HG03108 (cell line): Measurements from ENCODE around the gene LHFPL6.

Experiments
- ATAC-seq: cut with Tn5 transposase; IDR thresholded peaks from one replicate; pipeline ENCODE4 v1.9.1; 2021; ENCODE audit warnings: moderate library complexity; ENCODE audit not compliant: unreplicated experiment

The LHFPL6 gene

DNA sequence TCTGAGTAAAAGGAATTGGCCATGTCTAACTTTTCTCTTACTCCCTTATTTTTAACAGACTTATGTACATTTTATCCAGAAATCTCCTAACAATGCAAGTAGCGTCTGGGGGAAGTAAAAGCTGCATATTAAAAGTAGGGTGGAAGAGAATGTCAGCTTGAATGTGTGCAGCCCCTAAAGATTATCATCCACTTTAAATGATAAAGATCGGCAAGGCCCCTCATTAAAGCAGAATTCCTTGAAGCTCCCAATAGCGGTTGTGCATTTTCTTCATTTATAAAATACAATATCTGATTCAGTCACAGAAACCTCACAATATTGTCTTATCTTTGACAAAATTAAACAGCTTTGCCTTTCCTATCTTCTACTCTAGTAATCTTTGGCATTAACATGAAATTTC, 184.6 kb downstream of the LHFPL6 start:
- no peak for ATAC-seq

DNA sequence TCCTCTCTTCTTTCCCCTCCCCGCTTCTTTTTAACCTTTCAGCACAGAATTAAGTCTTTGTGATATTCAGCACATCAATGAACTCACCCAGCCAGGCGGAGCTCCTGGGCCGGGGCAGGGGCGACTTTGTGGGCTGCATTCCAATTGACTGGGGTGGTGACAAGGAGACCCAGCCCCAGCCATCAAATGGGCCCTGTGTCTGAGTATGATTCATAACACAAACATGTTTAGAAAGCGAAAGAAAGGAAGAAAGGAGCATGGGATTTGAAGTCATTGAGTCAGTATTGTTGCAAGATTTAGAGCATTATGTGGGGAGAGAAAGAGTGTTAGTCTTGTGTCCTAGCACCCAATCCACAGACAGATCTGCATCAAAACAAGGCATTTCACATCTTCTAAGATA, 185.3 kb downstream of the LHFPL6 start:
- no peak for ATAC-seq

DNA sequence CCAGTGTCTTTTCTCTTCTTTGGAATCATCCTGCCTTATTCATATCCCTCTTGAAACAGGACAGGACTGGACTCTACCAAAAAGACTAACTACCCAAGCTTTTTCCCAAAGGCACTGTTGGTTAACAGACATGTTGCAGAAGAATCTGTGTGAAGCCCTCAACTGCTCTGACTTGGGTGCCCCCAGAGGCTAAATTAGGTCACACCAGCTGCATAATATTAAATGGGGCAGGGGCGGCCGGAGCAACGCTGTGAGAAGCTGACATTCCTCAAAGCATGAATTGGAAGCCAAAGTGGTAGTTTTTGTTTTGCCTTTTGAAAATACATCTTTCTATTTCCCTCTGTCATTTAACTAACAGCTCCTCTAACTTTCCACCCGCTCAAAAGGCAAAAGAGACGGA, 185.9 kb downstream of the LHFPL6 start:
- ATAC-seq, result no peak

DNA sequence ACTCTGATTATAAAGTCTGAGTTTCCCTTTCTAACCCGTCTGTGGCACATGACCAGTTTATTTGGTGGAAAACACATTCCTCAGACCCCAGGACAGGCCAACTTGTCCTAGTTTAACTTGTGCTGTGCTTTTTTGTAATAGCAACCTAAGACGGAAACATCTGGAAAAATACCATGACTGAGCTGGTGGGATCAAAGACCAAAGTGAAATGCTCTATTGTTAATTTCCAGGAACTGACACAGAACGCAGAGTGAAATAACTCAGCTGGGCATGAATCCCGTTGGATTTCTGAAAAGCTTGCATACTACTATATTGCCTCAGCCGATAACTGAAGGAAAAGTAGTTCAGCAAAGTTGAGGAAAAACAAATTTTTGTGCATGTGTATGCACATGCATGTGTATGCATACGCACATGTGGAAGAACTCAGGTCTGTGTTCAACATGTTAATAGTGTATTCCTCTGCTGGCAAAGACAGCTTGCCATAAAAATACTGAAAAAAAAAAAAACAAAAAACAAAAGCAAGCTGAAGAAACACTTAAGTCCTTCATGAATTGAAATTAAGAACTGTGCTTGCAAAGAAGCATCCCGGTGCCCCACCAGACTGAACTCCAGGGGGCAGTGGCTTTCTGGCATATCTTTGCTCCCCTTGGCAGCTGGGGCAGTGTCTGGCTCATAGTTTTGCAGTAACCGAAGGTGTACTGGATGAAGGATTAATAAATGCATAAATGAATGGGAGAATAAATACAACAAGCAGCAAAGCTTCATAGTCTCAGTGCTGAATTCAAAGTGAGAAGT, 187.8 kb downstream of the LHFPL6 start:
- no peak for ATAC-seq

DNA sequence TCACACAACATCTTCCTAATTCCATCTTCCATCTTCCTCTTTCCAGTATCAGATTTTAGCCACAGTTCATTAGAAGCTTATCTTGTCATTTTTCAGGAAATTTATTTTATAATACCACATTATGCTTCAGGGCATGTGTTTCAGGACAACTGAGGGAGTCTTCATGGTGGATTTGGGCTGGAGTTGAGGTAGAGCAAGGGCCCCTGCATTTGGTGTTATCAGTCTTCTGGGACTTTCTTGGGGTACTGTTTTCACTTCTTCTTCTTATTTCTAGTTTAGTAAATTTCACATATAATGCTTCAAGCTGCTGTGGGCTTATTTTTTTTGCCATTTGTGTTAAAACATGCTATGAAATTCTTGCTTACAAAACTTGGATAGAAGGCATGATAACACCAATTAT, 188.7 kb downstream of the LHFPL6 start:
- no peak for ATAC-seq

DNA sequence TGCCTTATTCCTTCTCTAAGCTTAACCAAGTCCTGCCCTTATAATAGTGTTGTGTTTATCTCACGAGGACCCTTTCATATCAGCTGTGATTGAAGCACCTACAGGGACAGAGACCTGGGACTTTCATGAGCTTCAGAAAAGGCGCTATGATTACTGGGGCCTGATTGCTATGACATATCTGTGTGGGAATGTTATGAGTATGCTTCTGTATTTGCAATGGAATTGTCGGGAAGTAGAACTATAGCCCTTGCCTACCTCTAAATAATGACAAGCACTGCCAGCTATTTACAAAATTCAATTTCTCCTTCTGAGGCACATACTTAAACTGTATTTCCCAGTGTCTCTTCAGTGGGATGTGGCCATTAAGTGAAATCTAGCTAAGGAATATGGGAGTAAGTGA, 191.5 kb downstream of the LHFPL6 start:
- ATAC-seq, result no peak

DNA sequence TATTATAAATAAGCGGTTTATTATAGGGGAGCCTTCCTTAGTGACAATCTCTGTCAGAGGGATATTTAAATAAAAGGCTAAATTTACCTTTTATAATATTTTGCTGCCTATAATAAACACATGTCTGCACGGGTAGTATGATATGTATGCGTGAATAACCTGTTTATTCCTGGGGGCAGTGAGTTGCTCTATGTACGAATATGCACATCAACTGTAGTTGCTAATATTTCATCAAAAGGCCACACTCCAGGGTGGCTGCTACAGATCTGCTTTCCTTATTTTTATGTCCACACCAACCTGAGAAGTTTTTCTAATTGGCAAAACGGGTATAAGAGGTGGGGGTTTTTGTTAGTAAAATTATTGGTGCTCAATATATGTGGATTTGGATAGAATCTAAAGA, 192.0 kb downstream of the LHFPL6 start:
- ATAC-seq, result no peak

DNA sequence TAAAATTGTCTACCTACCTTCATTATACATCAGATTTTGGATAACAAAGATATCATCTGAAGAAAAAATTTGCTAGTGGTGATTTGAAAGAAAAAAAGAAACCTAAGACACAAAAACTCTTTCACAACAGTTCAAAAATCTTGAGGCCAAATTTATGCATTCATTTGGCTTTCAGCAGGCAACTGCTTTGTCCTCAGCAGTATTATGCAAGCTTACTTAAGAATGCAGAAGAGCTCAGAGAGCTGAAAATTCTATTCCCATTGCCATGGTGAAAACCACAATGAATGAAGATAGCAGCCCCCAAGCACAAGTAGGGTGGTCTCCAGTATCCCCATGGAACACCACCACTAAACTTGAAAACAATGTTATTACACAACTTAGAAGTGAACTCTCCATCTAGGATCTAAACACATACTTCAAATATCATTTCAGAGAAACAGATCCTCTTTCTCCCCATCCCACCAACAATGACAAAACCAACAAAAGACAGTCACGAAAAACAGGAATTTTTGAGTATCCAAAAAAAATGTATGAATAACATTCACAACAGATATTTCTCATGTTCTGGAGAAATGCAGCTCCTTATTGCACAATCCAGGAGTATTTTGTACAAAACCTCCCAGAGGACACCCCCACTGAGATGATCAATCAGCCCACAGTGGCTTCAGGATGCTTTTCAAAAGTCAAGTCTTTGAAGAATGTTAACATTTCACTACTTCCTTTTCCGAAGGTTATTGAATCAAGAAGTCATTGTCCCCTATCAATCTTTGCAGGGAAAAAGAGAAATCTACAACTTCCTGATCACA, 192.7 kb downstream of the LHFPL6 start:
- ATAC-seq, result no peak

DNA sequence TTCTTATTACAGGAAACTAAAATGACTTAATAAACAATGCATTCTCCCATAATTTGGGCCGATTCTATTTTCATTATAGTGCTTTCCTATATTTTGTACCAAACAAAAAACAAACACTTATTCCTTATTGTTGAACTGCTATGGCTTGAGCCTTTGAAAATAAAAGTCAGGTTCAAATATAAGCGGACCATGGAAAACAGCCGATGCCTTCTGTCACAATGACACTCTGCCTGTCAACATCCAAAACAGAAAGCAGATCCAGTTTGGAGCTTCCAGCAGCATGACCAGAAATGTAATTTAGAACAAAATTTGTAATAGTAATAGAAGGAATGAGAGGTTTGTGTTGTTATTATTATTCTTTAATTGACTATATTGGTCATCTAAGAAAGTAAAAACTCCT, 194.5 kb downstream of the LHFPL6 start:
- no peak for ATAC-seq

DNA sequence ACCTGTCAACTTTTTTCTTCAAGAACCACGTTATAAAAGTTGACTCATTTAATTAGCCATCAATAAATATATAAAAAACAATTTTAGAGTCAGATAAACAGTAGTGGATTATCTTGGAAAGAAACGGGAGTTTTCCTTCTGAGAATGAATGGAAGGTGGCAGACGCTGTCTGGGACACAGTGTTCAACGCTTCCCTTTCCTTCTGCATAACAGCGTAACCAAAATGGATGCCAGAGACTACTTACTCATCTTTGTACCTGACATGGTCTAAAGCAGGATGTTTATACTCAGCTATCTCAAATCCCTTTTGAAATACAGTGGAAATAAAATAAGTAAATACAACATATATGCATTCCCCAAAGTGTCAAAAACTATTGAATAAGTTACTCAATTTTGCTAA, 195.2 kb downstream of the LHFPL6 start:
- ATAC-seq, result no peak

DNA sequence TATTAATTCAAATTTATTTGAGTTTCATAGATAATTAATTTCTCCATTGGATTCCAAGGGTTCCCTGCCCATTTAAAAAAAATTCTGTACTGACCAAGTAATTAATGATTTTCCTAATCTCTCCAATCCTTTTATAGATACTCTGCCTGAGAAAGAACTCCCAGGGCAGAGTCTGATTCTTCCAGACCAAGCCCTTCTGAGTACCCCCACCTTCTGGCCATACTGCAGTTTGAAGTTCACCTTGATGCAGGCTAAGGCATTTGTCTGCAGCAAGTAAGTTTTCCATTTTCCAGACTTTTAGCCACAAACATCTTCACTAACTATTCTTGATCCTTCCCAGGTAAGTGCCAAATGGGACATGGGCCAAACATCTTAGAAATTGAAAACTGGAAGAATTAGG, 195.9 kb downstream of the LHFPL6 start:
- no peak for ATAC-seq

DNA sequence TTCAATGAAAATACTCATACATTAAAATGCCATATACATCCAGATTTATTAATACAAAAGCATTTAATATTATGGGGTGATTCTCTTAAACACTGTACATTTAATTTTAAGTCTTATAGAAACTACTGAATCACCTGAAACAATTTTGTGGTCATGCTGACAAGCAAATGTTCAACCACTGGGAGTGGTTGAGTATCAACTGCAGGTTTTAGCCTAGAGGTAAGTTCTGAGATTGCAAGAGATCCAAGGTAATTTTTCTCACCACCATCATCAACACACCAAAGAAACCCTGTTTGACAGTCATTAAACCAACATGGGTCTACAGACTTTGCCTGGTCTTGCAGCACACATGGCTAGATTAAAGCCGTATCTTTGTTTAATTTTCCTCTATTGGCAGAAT, 196.3 kb downstream of the LHFPL6 start:
- ATAC-seq, result no peak

DNA sequence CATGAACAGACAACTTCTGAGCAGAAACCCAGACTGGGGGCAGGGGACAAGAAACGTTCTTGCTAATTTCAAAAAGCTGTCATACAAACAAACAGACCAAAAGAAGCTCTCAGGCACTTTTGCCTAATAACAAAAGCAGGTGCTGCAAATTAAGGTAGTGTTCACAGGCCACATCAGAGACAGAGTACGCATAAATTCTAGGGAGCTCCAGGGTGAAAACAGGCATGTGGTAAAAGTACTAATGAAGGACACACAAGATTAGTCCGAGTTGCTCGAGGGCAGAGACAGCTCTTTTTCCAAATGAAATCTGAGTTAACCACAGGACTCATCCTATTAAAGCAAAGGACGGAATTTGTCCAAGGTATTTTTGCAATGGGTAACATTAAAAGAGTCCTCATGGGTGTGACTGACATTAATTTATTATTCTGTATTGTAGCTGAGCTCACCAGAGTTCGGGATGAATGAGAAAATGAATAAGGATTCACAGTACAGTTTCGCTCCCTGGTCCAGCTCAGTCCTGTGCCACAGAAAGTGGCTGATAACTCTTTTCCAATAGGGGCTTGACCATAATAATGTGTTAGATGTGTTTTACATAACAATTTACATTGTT, 197.3 kb downstream of the LHFPL6 start:
- no peak for ATAC-seq

DNA sequence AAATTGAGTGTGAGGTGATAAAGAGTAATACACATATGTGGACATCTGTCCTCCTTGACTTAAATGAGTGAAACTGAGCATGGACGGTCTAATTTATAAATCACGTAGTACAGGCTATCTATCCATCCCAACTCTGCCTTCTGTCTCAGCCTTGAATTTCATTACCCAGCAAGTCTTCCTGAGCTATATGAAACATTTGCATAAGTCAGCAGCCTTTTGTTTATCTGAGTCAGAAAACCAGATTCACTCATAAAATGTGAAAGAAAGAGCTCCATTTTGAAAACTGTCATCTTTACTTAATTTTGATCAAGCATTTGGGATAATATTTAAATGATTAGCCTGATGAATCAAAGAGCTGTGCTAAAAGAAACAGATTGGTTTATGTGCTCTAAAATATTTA, 197.9 kb downstream of the LHFPL6 start:
- ATAC-seq, result no peak

DNA sequence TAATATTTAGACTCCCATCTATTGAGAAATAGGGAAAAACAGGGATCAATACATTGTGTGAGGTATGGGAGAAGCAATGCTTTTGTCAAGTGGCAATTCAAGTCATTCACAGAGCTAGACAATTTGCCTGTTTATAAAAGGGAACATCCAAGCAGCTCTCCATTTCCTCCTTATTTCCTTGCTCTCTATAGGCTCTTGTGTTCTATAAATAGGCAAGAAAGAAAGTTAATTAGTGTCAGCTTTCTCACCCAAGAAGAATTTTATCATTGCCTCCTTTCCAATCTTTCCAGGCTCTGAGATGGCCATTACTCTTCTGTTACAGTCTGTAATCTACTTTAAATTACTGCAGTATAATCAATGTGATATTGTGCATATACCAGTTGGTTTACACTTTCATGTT, 199.9 kb downstream of the LHFPL6 start:
- no peak for ATAC-seq

DNA sequence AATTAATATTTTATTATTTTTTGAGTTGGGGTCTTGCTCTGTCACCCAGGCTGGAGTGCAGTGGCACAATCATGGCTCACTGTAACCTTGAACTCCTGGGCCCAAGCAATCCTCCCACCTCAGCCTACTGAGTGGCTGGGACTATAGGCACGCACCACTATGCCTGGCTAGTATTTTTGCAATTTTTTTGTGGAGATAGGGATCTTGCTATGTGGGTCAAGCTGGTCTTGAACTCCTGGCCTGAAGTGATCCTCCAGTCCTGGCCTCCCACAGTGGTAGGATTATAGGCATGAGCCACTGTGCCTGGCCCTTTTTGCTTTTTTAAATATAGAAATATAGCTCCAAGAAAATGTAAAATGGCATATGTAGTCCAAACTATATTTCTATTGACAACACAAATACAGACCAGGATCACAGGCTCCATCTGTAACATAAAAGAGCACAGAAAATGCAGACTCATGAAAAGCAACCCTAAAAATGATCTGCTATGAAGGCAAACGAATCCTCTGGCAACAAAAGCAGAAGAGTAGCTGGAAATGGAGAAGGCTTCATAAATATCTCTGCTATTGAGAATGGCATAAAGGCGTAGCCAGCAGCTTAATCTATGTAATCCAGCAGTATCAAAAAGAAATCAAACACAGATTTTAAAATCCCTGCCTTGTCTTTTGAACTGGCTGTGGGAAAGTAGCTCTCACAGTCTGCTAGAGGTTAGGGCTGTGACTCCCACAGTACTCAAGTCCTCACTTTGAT, 200.6 kb downstream of the LHFPL6 start:
- no peak for ATAC-seq

DNA sequence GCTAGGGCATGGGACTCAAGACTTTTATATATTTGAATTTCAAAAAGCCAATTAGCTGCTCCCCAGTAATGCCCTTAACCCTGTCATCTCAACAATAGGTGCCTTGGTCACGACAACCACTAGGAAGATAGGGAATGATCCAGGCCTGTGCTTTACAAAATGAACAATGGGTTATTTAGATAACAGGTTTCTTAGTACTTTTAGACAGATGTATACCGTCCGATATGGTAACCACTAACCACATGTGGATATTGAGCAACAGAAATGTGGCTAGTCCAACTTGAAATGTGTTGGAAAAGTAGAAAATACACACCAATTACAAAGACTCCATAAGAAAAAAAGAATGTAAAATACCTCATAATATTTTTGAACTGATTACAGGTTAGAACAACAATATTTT, 201.2 kb downstream of the LHFPL6 start:
- no peak for ATAC-seq

DNA sequence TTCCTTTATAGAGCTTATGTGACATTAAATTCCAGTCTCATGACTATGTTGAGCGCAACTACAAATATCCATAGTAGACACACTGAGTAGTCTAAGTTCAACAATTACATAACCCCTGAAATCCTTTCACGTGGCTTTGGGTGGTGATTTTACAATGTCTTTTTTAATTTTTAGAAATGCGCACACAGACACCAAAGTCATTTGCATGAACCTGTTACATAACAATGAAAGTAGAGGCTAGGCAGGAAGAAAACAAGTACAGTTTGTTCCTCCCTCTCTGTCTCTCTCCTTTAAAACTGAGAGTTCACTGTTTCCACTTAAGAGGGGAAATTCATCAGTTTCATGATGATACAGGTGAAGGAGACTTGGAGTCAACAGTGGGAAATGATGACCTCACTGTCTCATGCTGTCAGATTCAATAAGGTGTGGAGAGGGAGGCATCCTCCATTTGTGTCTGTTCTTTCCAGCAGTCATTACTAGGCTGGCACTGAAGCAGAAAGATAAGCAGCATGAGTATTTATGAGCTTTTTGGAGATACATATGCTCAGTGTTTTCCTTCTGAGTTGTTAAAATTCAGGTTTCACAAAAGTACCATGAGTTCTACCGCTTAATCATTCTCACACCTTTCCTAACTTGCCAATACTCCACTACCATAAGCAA, 201.8 kb downstream of the LHFPL6 start:
- no peak for ATAC-seq

DNA sequence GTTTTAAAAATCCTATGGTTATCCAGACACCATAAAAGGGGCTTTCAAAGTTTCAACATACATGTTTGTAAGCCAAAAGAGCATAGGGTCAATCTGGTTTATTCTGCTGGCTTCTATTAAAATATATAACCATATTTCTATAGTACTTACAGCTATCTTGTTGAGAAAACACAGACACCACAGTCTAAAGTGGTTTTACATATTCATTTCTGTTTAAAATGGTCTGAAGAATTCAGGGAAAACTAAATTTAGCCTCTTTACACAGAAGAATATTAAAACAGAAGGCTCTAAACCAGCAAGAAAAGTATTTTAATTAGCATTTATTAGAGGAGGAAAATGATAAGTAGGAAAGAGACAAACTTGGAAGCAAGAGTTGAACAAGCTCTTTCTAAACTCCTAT, 203.9 kb downstream of the LHFPL6 start:
- ATAC-seq, result no peak

DNA sequence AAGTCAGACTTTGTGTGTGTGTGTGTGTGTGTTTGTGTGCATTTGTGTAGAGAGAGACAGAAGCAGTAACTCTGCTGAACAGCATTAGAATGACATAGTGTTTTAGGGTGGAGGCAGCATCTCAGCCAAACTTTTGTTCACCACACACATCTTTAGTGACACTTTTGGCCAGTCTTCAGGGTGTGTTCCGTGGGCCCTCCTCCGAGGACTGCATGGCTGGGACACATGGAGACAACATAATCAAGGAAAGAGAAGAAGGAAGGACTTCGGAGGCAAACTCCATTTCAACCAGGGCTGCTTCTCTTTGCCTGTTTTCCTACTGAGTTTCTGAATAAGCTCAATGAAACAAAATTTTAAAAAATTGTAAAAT, 205.1 kb downstream of the LHFPL6 start:
- ATAC-seq, result no peak
